H9 (cell line): ENCODE results near the gene SSTR3. TPM values are rescaled to one million over a fixed set of nuclear protein-coding genes. Genes with fewer than 3 reads are reported as not detected.

Experiments
- DNase-seq: peaks from one replicate; pipeline ENCODE4 v3.0.0-alpha.2; 2017
- H2AFZ ChIP-seq: one replicate; pipeline ENCODE4 v1.6.1; 2013; ENCODE audit warnings: mild to moderate bottlenecking, low read length, control low read depth, moderate library complexity
- H2AK5ac ChIP-seq: 2 replicates; pipeline ENCODE4 v1.6.1; 2013; ENCODE audit warnings: low read length, control low read depth, mixed read lengths; ENCODE audit not compliant: insufficient read length
- H2BK120ac ChIP-seq: one replicate; pipeline ENCODE4 v1.6.1; 2013; ENCODE audit warnings: low read depth, mild to moderate bottlenecking, low read length, control low read depth, inconsistent platforms; ENCODE audit not compliant: poor library complexity, severe bottlenecking
- H2BK12ac ChIP-seq: 2 replicates; pipeline ENCODE4 v1.6.1; 2013; ENCODE audit warnings: low read length, control low read depth, mixed read lengths, low read depth; ENCODE audit not compliant: insufficient read length
- H2BK15ac ChIP-seq: 2 replicates; pipeline ENCODE4 v1.6.1; 2013; ENCODE audit warnings: low read depth, low read length, control low read depth
- H2BK20ac ChIP-seq: one replicate; pipeline ENCODE4 v1.6.1; 2013; ENCODE audit warnings: low read depth, mild to moderate bottlenecking, low read length, control low read depth, inconsistent platforms; ENCODE audit not compliant: poor library complexity, severe bottlenecking
- H2BK5ac ChIP-seq: 2 replicates; pipeline ENCODE4 v1.6.1; 2013; ENCODE audit warnings: low read length, control low read depth, mixed read lengths; ENCODE audit not compliant: insufficient read length
- H3K14ac ChIP-seq: 2 replicates; pipeline ENCODE4 v1.6.1; 2013; ENCODE audit warnings: low read length, control low read depth; ENCODE audit not compliant: insufficient read depth
- H3K18ac ChIP-seq: 2 replicates; pipeline ENCODE4 v1.6.1; 2013; ENCODE audit warnings: low read depth, mild to moderate bottlenecking, mixed read lengths, low read length, control low read depth; ENCODE audit not compliant: insufficient read length
- H3K23ac ChIP-seq: 2 replicates; pipeline ENCODE4 v1.6.1; 2013; ENCODE audit warnings: low read length, control low read depth, mixed read lengths, low read depth; ENCODE audit not compliant: insufficient read length
- H3K23me2 ChIP-seq: 2 replicates; pipeline ENCODE4 v1.6.1; 2013; ENCODE audit warnings: low read depth, mild to moderate bottlenecking, mixed read lengths, low read length, control low read depth; ENCODE audit not compliant: insufficient read length, poor library complexity, severe bottlenecking
- H3K27ac ChIP-seq: 2 replicates; pipeline ENCODE4 v1.5.1; 2013; ENCODE audit warnings: low read length, control low read depth, mixed read lengths, low read depth; ENCODE audit not compliant: insufficient read length
- H3K27me3 ChIP-seq: 2 replicates; pipeline ENCODE4 v1.6.1; 2013; ENCODE audit warnings: low read length, control low read depth, inconsistent platforms; ENCODE audit not compliant: insufficient read depth
- H3K4ac ChIP-seq: 2 replicates; pipeline ENCODE4 v1.6.1; 2013; ENCODE audit warnings: low read depth, mild to moderate bottlenecking, control low read depth, inconsistent platforms, low read length, moderate library complexity
- H3K4me1 ChIP-seq: 2 replicates; pipeline ENCODE4 v1.6.1; 2013; ENCODE audit warnings: low read length, control low read depth, inconsistent platforms; ENCODE audit not compliant: insufficient read depth
- H3K4me2 ChIP-seq: 2 replicates; pipeline ENCODE4 v1.6.1; 2013; ENCODE audit warnings: low read length, control low read depth, mixed read lengths; ENCODE audit not compliant: insufficient read length, insufficient read depth
- H3K56ac ChIP-seq: 2 replicates; pipeline ENCODE4 v1.6.1; 2013; ENCODE audit warnings: low read depth, mild to moderate bottlenecking, mixed read lengths, low read length, control low read depth; ENCODE audit not compliant: insufficient read length
- H3K79me1 ChIP-seq: 2 replicates; pipeline ENCODE4 v1.6.1; 2013; ENCODE audit warnings: low read depth, mild to moderate bottlenecking, moderate library complexity, low read length, control low read depth, inconsistent platforms; ENCODE audit not compliant: insufficient read depth, poor library complexity, severe bottlenecking
- H3K79me2 ChIP-seq: 2 replicates; pipeline ENCODE4 v1.6.1; 2013; ENCODE audit warnings: low read length, control low read depth, inconsistent platforms; ENCODE audit not compliant: insufficient read depth
- H3K9ac ChIP-seq: 2 replicates; pipeline ENCODE4 v1.6.1; 2013; ENCODE audit warnings: low read length, control low read depth, mixed read lengths; ENCODE audit not compliant: insufficient read length; ENCODE audit errors: extremely low read depth
- H3K9me3 ChIP-seq: one replicate; pipeline ENCODE4 v1.6.1; 2013; ENCODE audit warnings: low read depth, low read length, inconsistent platforms; ENCODE audit not compliant: control insufficient read depth
- H3T11ph ChIP-seq: one replicate; pipeline ENCODE4 v1.6.1; 2013; ENCODE audit warnings: mild to moderate bottlenecking, low read length, control low read depth, inconsistent platforms
- H4K20me1 ChIP-seq: one replicate; pipeline ENCODE4 v1.6.1; 2013; ENCODE audit not compliant: control insufficient read depth, insufficient read length, insufficient read depth
- H4K5ac ChIP-seq: 2 replicates; pipeline ENCODE4 v1.6.1; 2013; ENCODE audit warnings: low read depth, mild to moderate bottlenecking, mixed read lengths, low read length, control low read depth; ENCODE audit not compliant: insufficient read length
- H4K8ac ChIP-seq: replicated peaks from 2 replicates; pipeline ENCODE4 v1.6.1; 2013; ENCODE audit warnings: low read length, control low read depth, mixed read lengths, low read depth; ENCODE audit not compliant: insufficient read length
- H4K91ac ChIP-seq: 2 replicates; pipeline ENCODE4 v1.6.1; 2013; ENCODE audit warnings: low read depth, mild to moderate bottlenecking, moderate library complexity, mixed read lengths, low read length, control low read depth; ENCODE audit not compliant: insufficient read length
- H3K27ac Mint-ChIP-seq, 3 experiments: 2 replicates in 2 of 3; 3 replicates in 1 of 3; pipeline ENCODE4 v1.8.0; 2020 to 2021; ENCODE audit warnings: mixed read lengths in 3 of 3, mild to moderate bottlenecking in 1 of 3, moderate library complexity in 1 of 3
- H3K27me3 Mint-ChIP-seq: 2 replicates; pipeline ENCODE4 v1.8.0; 2021; ENCODE audit warnings: low read depth, mild to moderate bottlenecking, moderate library complexity, mixed read lengths
- H3K36me3 Mint-ChIP-seq, 3 experiments: 2 replicates in 2 of 3; 3 replicates in 1 of 3; pipeline ENCODE4 v1.8.0; 2020 to 2021; ENCODE audit warnings: low read depth in 3 of 3, mixed read lengths in 3 of 3; ENCODE audit not compliant: insufficient read depth in 1 of 3
- H3K4me1 Mint-ChIP-seq, 2 experiments: 2 replicates each; pipeline ENCODE4 v1.8.0; 2020; ENCODE audit warnings: mixed read lengths in 2 of 2
- H3K4me3 Mint-ChIP-seq, 2 experiments: 2 replicates in 1 of 2; 3 replicates in 1 of 2; pipeline ENCODE4 v1.8.0; 2020 to 2021; ENCODE audit warnings: mild to moderate bottlenecking in 2 of 2, mixed read lengths in 2 of 2, moderate library complexity in 1 of 2
- H3K9me3 Mint-ChIP-seq, 2 experiments: 2 replicates in 1 of 2; 3 replicates in 1 of 2; pipeline ENCODE4 v1.8.0; 2020; ENCODE audit warnings: mild to moderate bottlenecking in 2 of 2, mixed read lengths in 2 of 2, moderate library complexity in 1 of 2
- CTCF ChIP-seq: fragments of 200-600 bp; sonication (generic); conservative IDR thresholded peaks from 3 replicates; pipeline ENCODE4 v1.8.0; 2021; ENCODE audit warnings: antibody characterized with exemption, mild to moderate bottlenecking
- WGBS: extraction: QIAGEN DNeasy Blood & Tissue Kit; methylation state at CpG from one replicate; pipeline ENCODE4 v1.1.7; 2013; ENCODE audit warnings: missing lambda C conversion rate, low lambda C conversion rate, mixed read lengths; ENCODE audit not compliant: insufficient read length; ENCODE audit errors: extremely low coverage; 5-methylcytosine and 5-hydroxymethylcytosine counted together
- total RNA-seq: library from RNA; stranded (reverse); gene quantifications from 2 replicates; pipeline ENCODE4 v1.2.1, GENCODE V29; 2021

The SSTR3 gene
- total RNA-seq, 1 experiment from 2014 or later: 0.68 TPM

GRCh38 chr22:37203354-37204044, 8.8 kb downstream of the SSTR3 start:
- H3K27me3 ChIP-seq: no peaks in the 10 kb centered on the region
- H3K36me3 Mint-ChIP-seq: no peaks in the 10 kb centered on the region
- H3K4me2 ChIP-seq: no peak overlapping the region
- no peak for TF ChIP-seq CTCF
- no peak overlapping the region for H3K27ac Mint-ChIP-seq
- H2BK15ac ChIP-seq: no peak overlapping the region
- no peak for DNase-seq
- WGBS: no CpG with 5 or more reads among the region's 16 CpGs
- no peaks in the 10 kb centered on the region for H4K20me1 ChIP-seq
- no peak overlapping the region for H3K14ac ChIP-seq
- H3K27me3 Mint-ChIP-seq: peaks cover 6% of the 10 kb centered on the region
- H3K23ac ChIP-seq: no peak overlapping the region
- H3K4ac ChIP-seq: no peak overlapping the region
- H2BK12ac ChIP-seq: no peak overlapping the region
- H3K9me3 Mint-ChIP-seq: no peaks in the 10 kb centered on the region
- H3K18ac ChIP-seq: no peak overlapping the region
- no peaks in the 10 kb centered on the region for H3K4me1 ChIP-seq
- no peak overlapping the region for H3K9ac ChIP-seq
- H4K5ac ChIP-seq: no peak overlapping the region
- no peak overlapping the region for H3K27ac ChIP-seq
- H3T11ph ChIP-seq: no peak overlapping the region
- H2AK5ac ChIP-seq: no peak overlapping the region
- H4K8ac ChIP-seq: no peak overlapping the region
- H3K56ac ChIP-seq: no peak overlapping the region
- no peak overlapping the region for H2BK20ac ChIP-seq
- peaks cover 5% of the 10 kb centered on the region for H3K23me2 ChIP-seq
- peaks cover 2 to 18% of the 10 kb centered on the region in 2 experiments; a peak in 3 of 4 replicates for H3K4me1 Mint-ChIP-seq
- H3K4me3 Mint-ChIP-seq: no peak overlapping the region
- no peak overlapping the region for H2BK120ac ChIP-seq
- no peaks in the 10 kb centered on the region for H3K79me1 ChIP-seq
- no peak overlapping the region for H4K91ac ChIP-seq
- no peak overlapping the region for H2AFZ ChIP-seq
- no peak overlapping the region for H2BK5ac ChIP-seq
- no peaks in the 10 kb centered on the region for H3K79me2 ChIP-seq
- no peaks in the 10 kb centered on the region for H3K9me3 ChIP-seq
